NCI-H226 (cell line): ENCODE data around the gene RNF151.

Experiments
- DNase-seq: peaks from one replicate; pipeline ENCODE4 v3.0.0-alpha.2; 2015

The RNF151 gene

DNA sequence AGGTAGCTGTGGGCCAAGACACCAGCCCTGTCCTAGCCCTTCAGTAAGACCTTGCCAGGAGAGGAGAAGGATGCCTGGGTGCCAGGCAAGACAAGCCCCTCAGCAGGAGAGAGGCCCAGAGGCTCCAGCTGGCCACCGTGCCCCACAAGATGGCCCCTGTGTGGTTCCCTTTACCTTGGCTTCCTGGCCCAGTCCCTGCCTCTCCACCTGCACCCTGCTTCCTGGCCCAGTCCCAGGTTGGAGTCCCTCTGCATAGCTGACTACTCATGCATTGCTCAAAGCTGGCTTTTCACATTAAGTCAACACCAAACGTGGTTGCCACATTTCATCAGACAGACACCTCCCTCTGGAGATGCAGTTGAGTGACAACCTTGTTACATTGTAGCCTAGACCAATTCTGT is 27.1 kb downstream of the RNF151 start:
- peak; percentile 34 for DNase-seq

DNA sequence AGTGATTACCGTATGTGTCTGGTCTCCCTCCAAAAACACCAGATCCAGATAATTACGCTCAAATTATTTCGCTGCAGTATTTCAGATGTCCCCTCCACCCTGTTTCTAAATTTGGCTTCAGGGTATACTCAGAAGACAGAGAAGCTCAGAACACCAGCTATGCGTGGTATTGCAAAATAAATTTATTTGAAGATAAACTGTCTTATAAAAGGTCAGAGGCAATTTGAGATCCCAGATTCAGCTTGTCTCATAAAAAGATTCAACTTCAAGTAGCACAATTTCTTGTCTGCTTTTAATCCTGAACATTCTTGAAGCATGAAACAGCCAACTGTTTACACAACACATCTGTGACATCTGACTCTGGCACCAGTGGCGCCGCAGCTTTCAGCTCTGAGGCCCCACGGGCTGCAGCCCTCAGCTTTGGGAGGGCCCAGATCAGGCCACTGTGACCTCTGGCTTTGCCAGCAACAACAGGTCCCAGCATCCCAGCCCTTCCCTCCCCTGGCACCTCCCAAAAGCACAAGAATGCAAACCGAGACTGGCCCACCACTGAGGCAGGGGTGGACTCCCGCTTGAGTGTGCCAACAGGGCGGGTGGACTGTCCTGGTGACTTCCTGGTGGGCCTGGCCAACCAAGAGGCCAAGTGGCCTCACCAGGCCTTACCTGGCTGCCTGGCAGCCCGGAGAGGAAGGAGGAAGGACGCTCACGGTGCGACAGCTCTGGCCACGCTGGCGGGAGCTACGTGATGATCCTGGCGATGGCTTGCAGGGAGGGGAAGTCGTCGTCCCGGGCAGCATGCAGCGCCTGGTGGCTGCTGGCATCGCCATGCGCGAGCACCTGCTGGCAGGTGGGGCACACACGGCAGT is 31.1 kb downstream of the RNF151 start:
- no peak for DNase-seq

- no peak for DNase-seq
These were observed 31.7 kb downstream of the RNF151 start for GRCh38 chr16:1998360-1998835.

DNA sequence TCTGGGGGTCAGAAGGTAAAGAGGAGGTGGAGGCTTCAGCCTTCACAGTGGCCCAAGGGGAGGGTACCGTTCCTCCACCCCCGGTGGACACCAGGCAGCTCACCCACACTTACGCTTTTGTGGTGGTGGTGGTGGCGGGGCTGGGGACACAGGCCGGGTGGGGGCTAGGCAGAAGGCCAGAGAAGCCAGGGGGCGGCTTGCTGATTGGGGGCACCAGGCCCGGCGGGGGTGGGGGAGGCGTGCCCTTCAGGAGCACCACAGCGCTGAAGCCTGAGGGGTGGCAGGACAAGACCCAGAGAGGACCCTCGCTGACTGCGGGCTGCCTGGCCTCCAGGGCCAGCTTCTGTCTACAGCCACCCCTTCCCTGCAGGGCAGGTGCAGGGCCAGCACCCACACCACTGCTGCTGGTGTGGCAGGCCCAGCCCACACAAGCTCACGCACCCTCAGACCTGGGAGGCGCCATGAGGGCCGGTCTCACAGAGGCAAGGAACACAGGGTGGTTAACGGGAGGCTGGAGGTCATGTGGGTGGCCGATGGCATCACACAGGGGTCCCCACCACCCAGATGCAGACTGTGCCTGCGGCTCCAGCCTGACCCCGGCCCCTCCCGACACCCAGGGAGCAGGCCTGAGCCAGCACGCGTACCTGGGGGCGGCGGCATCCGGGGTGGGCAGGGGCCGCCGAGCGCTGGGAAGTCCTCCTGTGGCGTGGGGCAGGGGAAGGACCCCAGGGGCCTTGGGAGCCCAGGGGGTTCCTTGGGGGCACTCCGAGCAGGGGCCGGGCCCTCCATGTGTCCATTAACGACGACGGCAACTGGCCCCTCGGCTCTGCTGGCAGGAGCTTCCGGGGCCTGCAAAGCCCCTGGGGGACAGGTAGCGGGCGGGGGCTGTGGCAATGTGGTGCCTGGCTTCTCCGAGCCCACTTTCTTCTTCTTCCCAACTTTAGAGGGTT is 32.5 kb downstream of the RNF151 start:
- DNase-seq, result no peak

DNA sequence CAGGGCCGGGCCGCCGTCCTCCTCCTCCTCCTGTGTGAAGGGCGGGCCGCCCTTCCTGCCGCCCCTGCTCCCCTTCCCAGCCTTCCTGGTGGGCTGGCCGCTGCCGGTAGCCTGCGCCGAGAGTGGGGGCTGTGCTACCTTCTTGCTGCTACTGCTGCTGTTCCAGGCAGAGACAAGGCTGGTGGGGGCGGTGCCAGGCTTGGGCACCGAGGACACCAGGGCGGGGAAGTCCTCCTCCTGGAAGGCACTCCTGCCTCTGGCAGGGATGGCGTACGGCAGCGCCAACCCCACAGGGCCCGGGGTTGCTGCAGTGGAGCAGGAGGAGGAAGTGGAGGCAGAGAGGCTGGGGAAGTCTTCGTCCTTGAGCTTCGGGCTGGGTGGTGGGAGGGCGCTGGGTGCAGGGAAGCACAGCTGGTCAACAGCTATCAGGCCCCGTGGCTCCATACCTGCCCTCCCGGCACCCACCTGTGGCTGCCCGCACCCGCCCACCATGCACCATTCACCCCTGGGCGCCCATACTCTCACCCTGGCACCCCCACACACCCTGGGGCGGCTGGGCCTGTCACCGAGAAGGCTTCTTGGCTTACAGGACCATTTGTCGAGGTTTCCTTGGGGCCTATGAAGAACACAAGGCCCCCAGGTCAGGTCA is 33.3 kb downstream of the RNF151 start:
- no peak for DNase-seq

DNA sequence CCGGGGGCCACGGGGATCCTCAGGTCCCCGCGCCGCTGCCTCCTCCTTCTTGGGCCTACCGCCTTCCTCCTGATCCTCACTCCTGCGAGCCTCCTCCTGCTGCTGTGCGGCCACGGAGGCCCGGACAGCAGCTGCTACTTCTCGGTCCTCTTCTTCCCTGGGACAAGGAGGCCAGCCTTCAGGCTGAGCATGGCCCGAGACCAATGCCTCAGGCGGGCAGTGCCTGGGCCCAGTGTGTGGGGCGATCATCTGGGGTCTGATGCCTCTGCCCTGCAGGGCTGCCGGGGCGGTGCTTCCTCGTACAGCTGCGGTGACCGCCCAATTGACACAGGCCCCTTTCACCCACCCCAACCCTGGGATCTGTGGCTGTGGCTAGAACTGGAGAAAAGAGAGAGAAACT is 34.4 kb downstream of the RNF151 start:
- no peak for DNase-seq

DNA sequence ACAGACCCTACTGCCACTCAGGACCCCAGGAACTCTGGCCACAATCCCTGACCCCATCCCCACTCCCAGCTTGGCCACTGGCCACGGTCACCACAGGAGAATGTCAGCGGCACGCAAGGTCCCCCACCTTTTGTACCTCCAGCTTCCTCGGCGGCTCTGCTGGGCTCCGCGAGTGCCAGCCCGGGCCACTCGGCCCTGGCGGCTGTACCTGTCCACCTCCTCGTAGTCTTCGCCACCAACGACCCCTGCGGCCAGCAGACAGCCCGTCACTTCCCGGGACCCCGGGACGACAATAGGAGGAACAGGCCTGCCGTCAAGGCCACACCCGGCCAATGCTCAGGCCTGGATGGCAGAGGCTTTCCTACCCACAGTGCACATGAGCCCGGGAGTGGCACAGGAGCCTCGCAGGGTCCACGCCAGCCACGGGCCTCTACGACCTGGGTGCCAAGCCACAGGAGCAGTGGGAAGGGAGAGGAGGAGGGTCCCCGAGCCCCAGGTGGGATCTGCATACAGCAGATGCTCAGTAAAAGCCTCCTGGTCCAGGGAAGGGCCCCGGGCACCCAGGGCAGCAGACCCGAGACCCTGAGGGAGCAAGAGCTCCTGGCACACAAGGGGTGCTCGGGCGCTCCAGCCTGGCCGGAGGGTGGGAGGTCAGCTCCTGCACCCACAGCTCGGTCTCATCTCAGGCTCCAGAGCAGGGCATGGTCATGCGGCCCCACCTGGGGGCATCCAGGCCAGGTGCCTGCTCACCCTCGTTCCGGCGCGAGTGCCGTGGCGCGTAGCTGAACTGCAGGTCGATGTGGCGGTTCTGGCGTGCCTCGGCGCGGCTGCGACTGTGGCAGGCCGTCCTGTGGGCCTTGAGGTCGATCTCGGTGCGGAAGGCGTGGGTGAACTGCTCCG is 35.0 kb downstream of the RNF151 start:
- no peak for DNase-seq

- DNase-seq, result no peak
These were observed 36.0 kb downstream of the RNF151 start for GRCh38 chr16:2002406-2003230.

- no peak for DNase-seq
These were observed 36.7 kb downstream of the RNF151 start for GRCh38 chr16:2003231-2003826.

GRCh38 chr16:2003827-2004641 is 37.4 kb downstream of the RNF151 start:
- DNase-seq, result peak; percentile 51

- DNase-seq, result no peak
These were observed 38.3 kb downstream of the RNF151 start for GRCh38 chr16:2004795-2005517.

- DNase-seq, result no peak
These were observed 39.0 kb downstream of the RNF151 start for GRCh38 chr16:2005646-2006045.

DNA sequence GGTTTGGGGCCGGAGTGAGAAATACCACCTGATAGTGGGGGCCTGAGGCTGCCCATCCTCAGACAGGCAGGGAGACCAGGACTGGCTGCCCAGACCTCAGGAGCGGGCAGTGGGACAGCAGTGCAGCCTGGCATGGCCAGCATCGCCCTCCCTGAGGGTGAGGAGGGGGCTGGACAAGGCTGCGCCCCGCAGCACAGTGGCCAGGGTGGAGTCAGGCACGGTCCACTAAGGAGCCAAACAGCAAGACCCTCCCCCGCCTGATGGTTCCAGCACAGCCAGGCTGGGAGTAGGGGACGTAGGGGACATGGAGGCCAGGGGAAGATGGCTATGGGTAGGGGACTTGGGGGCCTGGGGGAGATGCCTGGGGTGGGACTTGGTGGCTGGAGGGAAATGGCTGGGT is 39.7 kb downstream of the RNF151 start:
- DNase-seq, result no peak

DNA sequence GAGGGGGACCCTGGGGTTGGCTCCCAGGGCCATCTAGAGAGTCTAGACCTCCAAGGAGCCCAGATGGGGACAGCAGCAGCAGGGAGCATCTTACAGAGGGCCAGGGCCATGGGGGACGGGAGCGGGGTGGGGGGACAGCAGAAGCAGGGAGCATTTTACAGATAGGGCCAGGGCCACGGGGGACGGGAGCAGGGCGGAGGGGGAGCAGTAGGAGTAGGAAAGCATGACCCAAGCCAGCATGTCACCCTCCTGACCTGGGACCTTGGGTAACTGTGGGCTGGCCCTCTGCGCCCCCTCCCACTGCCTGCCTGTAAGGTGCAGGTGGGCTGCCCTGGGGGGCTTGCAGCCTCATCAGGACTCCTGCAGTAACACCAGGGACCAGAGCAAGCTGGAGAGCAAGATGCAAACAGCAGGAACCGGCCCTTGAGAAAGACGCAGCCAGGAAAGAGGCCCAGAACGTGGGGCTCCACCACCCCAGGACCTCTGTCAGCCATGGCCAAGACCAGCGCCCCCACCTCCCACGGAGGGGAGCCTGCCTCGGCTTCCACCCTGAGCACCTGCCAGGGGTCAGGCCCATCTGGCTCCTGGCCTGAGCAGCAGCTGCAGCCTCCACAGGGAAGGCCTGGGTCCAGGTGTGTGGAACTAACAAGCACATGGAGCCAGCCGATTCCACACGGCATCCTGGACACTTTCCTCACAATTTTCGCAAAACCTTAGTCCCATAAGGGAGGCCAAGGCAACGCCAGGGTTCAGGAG is 40.6 kb downstream of the RNF151 start:
- DNase-seq, result no peak

DNA sequence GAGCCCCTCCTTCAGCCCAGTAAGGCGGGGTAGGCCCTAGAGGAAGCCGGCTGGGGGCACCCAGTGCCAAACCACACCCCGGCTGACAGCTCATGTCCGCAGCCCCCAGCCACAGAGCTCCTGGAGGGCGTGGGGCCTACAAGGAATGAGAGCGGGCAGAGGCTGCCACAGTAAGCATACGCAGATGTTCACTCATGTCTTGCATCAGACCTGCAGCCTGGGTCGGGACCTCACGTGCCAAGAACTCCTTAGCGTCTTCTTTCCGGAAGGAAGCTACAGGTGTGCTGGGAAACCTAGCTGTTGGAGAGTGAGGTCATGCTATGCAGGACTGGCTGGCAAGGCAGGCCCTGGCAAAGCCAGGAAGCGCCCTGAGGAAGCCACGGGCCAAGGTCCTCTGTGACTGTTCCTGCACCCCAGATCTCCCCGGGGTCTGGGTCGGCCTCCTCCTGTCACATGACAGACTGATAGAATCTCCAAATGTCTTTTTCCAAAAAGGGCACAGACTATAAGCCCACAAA is 41.4 kb downstream of the RNF151 start:
- DNase-seq, result peak; percentile 97

- DNase-seq, result no peak
These were observed 42.0 kb downstream of the RNF151 start for GRCh38 chr16:2008631-2009163.

DNA sequence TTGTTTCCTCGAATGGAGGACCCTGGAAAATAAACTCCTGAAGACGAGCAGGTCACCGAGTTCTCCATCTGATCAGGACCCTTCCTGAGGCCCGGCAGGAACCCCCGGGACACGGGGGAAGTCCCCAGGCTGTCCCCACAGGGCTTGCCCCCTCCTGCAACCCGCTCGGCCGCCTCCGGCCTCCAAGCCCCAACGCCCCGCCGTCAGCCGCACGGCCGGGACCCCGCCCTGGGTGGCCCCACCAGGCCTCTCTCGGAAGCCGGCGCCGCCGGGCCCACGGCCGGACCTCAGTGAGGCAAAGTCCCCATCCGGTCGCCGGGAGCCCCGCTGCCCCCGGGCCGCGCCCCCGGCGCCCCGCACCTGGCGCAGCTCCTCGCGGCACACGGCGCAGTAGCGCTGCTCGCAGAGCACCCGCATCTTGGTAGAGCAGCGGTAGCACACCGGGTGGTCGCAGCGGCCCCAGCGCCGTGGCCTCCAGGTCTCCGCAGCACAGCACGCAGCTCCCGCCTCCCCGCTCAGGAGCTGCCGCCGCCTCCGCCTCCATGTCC is 42.6 kb downstream of the RNF151 start:
- DNase-seq, result no peak
